ENCODE results near the gene ARMS2.

ARMS2 gene

GRCh38 chr10:122492999-122493481 is 38.6 kb downstream of the ARMS2 start:
- H3K4me3 ChIP-seq (ENCODE audit: low read depth, low read length): no peak overlapping the region

GRCh38 chr10:122493761-122494160 is 39.3 kb downstream of the ARMS2 start:
- no peak overlapping the region for H3K4me3 ChIP-seq (ENCODE audit: low read depth, low read length)

DNA sequence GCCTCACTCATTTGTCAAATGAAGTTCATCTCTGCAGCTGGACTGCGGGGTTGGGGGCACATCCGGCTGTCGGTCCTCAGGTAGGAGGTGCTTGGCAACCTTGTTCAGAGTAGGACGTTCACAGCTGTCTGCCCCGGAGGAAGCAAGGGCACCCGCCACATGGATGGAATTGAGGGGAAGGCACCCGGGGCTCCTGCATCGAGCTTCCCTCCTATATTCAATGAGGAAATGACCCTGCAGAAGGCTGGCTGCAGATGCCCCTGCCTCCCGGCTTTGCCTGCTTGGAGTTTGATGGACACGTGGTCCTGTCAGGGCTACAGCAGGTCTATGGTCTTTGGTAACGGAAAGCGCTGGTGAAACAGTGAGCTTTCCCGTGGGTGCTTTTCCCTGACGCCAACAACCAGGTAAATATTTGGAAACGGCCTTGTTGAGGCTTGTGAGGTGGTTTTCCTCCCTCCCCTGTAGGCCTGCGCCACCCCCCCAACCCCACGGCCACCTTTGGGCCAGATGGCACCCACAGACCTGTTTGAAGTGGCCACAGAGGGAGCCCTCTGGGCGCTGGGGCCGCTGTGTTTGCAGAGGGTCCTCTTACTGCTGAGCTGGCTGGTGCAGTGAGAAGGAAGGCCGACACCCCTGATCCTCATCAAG is 39.8 kb downstream of the ARMS2 start:
- H3K4me3 ChIP-seq (ENCODE audit: low read depth, low read length): no peak overlapping the region

DNA sequence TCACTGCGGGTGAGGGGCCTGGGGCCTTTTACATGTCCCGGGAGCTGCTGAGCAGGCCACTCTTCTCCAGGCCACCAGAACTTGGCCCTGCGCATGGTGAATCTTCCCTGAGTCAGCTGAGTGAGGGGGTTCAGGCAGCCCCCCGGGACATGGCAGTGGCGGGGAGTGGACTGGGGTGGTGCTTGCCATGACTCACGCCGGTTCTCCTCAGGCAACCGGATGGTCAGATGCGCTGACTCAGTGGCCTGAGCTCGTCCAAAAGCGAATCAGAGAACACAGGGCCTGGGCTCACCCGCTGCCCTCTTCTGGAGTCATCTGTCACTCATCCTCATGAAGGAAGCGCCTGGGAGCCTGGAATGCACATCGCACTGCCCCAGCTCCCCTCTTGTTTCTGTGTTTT is 40.4 kb downstream of the ARMS2 start:
- no peak overlapping the region for H3K4me3 ChIP-seq (ENCODE audit: low read depth, low read length)

DNA sequence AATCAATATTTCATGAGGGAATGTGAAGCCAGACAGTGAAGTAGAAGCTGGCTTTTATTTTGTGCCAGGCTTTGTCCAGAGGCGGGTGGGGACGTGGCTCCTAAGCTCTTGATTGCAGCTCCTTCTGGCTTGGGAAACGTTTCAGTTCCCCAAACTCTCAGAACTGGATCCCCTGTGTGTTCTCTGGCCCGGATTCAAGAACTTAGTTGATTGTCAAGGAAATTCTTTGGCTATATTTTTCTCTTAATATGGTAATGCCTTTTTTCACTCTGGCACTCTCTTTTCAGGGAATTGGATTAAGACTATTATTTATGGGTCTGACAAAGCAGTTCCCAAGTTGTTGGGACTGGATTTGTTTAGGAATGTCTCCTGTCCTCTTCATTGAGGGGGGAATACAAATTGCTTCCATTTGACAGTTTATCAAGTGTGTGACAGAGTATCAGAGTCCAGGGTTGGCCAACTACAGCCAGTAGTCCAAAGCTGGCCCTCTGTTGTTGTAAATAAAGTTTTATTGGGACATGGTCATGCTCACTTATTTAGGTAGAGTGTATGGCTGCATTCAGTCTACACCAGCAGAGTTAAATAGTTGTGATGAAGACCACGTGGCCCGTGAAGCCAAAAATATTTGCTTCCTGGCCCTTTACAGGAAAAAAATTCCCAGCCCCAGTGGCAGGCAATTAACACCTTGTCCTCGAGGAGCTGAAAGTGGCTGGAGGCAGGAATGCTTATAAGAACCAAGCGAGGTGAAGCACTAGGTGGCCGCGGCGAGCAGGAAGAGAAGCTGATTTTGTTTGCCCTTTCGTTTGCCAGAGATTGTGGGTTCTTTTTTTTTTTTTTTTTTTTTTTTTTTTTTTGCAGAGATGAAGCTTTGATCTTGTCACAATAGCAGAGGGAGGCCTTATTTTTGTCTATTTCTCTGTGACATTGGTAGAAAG is 41.2 kb downstream of the ARMS2 start:
- H3K4me3 ChIP-seq (ENCODE audit: low read depth, low read length): no peak overlapping the region

GRCh38 chr10:122497241-122497640 is 42.8 kb downstream of the ARMS2 start:
- H3K4me3 ChIP-seq (ENCODE audit: low read depth, low read length): no peak overlapping the region

- no peak overlapping the region for H3K4me3 ChIP-seq (ENCODE audit: low read depth, low read length)
These were observed 44.1 kb downstream of the ARMS2 start for GRCh38 chr10:122498521-122498920.

DNA sequence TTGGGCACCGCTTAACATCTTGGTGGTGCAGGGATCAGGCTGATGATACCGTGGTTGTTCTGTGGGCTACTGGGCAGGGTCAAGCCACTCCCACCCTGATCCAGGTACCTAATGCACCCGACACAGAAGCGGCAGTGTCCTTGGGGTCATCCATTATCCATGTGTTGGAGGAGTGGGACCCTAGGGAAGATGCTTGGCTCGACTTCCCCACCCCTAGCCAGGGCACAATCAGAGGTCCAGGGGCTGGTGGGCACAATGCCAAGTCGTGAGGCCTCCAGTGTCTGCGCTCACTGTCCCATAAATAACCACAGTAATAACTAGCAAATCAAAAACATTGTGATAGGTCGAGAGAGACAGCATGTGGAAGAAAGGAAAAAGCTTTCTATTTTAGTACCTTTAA is 44.6 kb downstream of the ARMS2 start:
- H3K4me3 ChIP-seq (ENCODE audit: low read depth, low read length): no peak overlapping the region

DNA sequence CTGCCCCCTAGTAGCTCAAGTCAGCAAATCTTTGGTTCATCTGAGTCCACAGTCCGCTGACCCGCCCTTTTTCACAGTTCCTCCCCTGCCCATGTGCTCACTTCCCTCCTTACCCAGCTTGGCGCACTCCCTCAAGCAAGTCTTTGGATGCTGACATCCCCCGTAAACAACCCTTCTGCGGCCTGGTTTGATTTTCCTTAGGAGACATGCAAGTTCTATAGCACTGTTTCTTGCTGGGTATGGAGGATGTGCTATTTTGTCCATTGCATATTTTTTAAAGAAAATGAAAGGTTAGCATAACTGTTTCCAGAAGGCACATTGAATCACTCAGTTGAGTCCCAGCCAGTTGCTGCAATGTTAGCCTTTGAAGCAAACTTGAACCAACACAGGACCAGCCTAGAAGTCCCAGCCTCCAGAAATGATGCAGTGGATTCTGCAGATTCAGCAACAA is 45.1 kb downstream of the ARMS2 start:
- H3K4me3 ChIP-seq (ENCODE audit: low read depth, low read length): no peak overlapping the region

- no peak overlapping the region for H3K4me3 ChIP-seq (ENCODE audit: low read depth, low read length)
These were observed 45.7 kb downstream of the ARMS2 start for GRCh38 chr10:122500194-122500593.

GRCh38 chr10:122500726-122501125 is 46.3 kb downstream of the ARMS2 start:
- no peak overlapping the region for H3K4me3 ChIP-seq (ENCODE audit: low read depth, low read length)

GRCh38 chr10:122503012-122503411 is 48.6 kb downstream of the ARMS2 start:
- no peak overlapping the region for H3K4me3 ChIP-seq (ENCODE audit: low read depth, low read length)

- H3K4me3 ChIP-seq (ENCODE audit: low read depth, low read length): no peak overlapping the region
These were observed 49.6 kb downstream of the ARMS2 start for GRCh38 chr10:122503886-122504609.

- H3K4me3 ChIP-seq (ENCODE audit: low read depth, low read length): no peak overlapping the region
These were observed 50.1 kb downstream of the ARMS2 start for GRCh38 chr10:122504610-122504950.

DNA sequence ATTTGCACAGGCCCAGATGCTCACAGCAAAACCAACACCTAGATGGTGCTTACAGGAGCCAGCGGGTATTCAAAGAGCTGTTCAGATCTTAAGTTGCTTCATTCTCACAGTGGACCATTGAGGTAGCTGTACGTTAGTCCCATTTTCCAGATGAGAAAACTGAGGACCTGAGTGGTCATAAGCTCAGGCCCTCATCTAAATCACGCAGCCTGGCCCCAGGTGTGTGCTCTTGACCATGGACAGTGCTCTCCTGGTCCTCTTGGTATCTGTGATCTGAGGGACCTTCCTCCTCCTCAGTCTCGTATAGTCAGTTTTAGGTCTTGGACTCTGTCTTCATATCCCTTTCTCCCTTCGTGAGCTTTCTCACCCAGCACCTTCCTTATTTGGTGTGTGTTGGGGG is 50.6 kb downstream of the ARMS2 start:
- no peak overlapping the region for H3K4me3 ChIP-seq (ENCODE audit: low read depth, low read length)

DNA sequence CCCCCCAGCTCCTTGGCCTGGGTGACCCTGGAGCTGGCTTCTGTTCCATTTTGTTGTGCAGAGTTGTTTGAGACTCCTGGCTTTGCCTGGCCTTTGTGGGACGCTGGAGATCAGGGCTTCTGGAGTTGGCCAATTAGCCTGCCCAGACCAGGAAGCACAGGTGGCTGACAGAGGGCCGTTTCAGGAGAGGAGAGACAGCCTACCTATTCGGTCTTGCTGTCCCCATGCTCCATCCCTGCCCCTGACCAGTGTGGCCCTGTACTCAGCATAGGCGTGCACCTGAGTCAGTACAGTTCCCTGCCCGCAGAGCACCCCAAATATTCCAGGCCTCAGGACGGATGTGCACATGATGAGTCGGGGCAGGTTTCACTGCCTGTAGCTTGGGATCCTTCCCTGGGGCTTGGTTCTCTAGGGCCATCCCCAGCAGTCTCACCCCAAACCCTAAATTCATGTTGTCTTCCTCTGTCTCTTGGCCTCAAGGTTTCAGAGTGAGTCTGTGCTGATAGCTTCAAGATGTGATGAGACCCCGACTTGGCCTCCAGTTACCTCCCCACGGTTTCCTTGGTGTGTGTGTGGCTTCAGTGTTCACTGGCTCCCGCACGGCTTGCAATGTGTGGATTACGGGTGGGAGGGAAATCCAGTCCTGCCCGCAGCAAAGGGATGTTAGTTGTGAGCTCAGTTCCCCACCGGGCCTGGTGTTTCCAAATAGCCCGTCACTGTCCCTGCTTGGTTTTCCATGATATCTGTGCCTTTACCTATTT is 51.6 kb downstream of the ARMS2 start:
- H3K4me3 ChIP-seq (ENCODE audit: low read depth, low read length): no peak overlapping the region
